ENCODE data around the gene TSPAN15.

GRCh38 chr10:69497231-69497561 is 45.9 kb downstream of the TSPAN15 start:
- no peak for TF ChIP-seq ATF1 (CRISPR knock-in tag; IDR thresholded peaks at IDR 0.05)
- TF ChIP-seq, protein P1, sequence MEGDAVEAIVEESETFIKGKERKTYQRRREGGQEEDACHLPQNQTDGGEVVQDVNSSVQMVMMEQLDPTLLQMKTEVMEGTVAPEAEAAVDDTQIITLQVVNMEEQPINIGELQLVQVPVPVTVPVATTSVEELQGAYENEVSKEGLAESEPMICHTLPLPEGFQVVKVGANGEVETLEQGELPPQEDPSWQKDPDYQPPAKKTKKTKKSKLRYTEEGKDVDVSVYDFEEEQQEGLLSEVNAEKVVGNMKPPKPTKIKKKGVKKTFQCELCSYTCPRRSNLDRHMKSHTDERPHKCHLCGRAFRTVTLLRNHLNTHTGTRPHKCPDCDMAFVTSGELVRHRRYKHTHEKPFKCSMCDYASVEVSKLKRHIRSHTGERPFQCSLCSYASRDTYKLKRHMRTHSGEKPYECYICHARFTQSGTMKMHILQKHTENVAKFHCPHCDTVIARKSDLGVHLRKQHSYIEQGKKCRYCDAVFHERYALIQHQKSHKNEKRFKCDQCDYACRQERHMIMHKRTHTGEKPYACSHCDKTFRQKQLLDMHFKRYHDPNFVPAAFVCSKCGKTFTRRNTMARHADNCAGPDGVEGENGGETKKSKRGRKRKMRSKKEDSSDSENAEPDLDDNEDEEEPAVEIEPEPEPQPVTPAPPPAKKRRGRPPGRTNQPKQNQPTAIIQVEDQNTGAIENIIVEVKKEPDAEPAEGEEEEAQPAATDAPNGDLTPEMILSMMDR (IDR thresholded peaks at IDR 0.05): no peak
- TF ChIP-seq, protein P2, sequence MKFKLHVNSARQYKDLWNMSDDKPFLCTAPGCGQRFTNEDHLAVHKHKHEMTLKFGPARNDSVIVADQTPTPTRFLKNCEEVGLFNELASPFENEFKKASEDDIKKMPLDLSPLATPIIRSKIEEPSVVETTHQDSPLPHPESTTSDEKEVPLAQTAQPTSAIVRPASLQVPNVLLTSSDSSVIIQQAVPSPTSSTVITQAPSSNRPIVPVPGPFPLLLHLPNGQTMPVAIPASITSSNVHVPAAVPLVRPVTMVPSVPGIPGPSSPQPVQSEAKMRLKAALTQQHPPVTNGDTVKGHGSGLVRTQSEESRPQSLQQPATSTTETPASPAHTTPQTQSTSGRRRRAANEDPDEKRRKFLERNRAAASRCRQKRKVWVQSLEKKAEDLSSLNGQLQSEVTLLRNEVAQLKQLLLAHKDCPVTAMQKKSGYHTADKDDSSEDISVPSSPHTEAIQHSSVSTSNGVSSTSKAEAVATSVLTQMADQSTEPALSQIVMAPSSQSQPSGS (CRISPR knock-in tag; IDR thresholded peaks at IDR 0.05; ENCODE audit: borderline replicate concordance, low read depth): no peak
- TF ChIP-seq ETV6 (CRISPR knock-in tag; IDR thresholded peaks at IDR 0.05): no peak
- no peak for TF ChIP-seq ZNF423 (CRISPR knock-in tag; IDR thresholded peaks at IDR 0.05)
- TF ChIP-seq PRDM15 (CRISPR knock-in tag; IDR thresholded peaks at IDR 0.05): no peak
- no peak for TF ChIP-seq CREM (CRISPR knock-in tag; IDR thresholded peaks at IDR 0.05)
- TF ChIP-seq TP53 (CRISPR knock-in tag; IDR thresholded peaks at IDR 0.05): no peak
- no peak for TF ChIP-seq STAT6 (CRISPR knock-in tag; conservative IDR thresholded peaks at IDR 0.05; ENCODE audit: low read depth)
- no peak for TF ChIP-seq FOXP1 (CRISPR knock-in tag; IDR thresholded peaks at IDR 0.05; ENCODE audit: borderline replicate concordance)
- TF ChIP-seq, protein P3, sequence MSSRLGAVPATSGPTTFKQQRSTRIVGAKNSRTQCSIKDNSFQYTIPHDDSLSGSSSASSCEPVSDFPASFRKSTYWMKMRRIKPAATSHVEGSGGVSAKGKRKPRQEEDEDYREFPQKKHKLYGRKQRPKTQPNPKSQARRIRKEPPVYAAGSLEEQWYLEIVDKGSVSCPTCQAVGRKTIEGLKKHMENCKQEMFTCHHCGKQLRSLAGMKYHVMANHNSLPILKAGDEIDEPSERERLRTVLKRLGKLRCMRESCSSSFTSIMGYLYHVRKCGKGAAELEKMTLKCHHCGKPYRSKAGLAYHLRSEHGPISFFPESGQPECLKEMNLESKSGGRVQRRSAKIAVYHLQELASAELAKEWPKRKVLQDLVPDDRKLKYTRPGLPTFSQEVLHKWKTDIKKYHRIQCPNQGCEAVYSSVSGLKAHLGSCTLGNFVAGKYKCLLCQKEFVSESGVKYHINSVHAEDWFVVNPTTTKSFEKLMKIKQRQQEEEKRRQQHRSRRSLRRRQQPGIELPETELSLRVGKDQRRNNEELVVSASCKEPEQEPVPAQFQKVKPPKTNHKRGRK (CRISPR knock-in tag; IDR thresholded peaks at IDR 0.05; ENCODE audit: borderline replicate concordance): no peak
- no peak for TF ChIP-seq SMAD3 (CRISPR knock-in tag; IDR thresholded peaks at IDR 0.05; ENCODE audit: borderline replicate concordance)

Measured in WTC11 (cell line).